A673 (cell line): Measurements from ENCODE around the gene DUSP8. TPM values are rescaled to one million over a fixed set of nuclear protein-coding genes. Genes with fewer than 3 reads are reported as not detected.

Experiments used
- BruUV-seq: library from RNA; stranded (reverse); fragments of 400-500 nt; replicated peaks from 2 replicates; lab custom pipeline; 2021; lab: Mats Ljungman, UMichigan
- CTCF ChIA-PET: fragments of 300-600 bp; sonication (Branson Sonifier 250); formaldehyde crosslinking; loops from one replicate; lab custom pipeline; 2022; ENCODE audit warnings: antibody characterized with exemption; lab: Charles Lee
- POLR2A ChIA-PET: fragments of 300-600 bp; sonication (Branson Sonifier 250); formaldehyde crosslinking; loops from one replicate; lab custom pipeline; 2022; ENCODE audit warnings: antibody characterized with exemption; ENCODE audit not compliant: low non-redundant PET; lab: Charles Lee
- DNase-seq: peaks from one replicate; pipeline ENCODE4 v3.0.0-alpha.2; 2015; ENCODE audit warnings: low spot score
- H3K27ac ChIP-seq: fragments of 200-600 bp; sonication (generic); 2 replicates; pipeline ENCODE4 v1.5.1; 2016; ENCODE audit warnings: mixed run types, low read depth, mild to moderate bottlenecking, mixed read lengths, antibody characterized with exemption, low read length; ENCODE audit not compliant: poor library complexity, severe bottlenecking
- H3K27me3 ChIP-seq: fragments of 200-600 bp; sonication (generic); replicated peaks from 2 replicates; pipeline ENCODE4 v1.6.1; 2017; ENCODE audit warnings: mixed run types, low read depth, mild to moderate bottlenecking, mixed read lengths, antibody characterized with exemption, low read length; ENCODE audit not compliant: insufficient read depth, poor library complexity
- H3K36me3 ChIP-seq: fragments of 200-600 bp; sonication (generic); 2 replicates; pipeline ENCODE4 v1.6.1; 2016; ENCODE audit warnings: mixed run types, mild to moderate bottlenecking, mixed read lengths, antibody characterized with exemption, low read length; ENCODE audit not compliant: insufficient read depth, poor library complexity, severe bottlenecking
- H3K4me1 ChIP-seq: fragments of 200-600 bp; sonication (generic); 2 replicates; pipeline ENCODE4 v1.6.1; 2017; ENCODE audit warnings: mixed run types, mild to moderate bottlenecking, mixed read lengths, antibody characterized with exemption, low read length; ENCODE audit not compliant: insufficient read depth, poor library complexity, severe bottlenecking
- H3K4me3 ChIP-seq: fragments of 200-600 bp; sonication (generic); 2 replicates; pipeline ENCODE4 v1.5.1; 2016; ENCODE audit warnings: low read depth, mixed run types, mild to moderate bottlenecking, mixed read lengths, low read length; ENCODE audit not compliant: poor library complexity, severe bottlenecking
- H3K9me3 ChIP-seq: fragments of 200-600 bp; sonication (generic); 2 replicates; pipeline ENCODE4 v1.6.1; 2016; ENCODE audit warnings: mixed run types, low read depth, mild to moderate bottlenecking, mixed read lengths, antibody characterized with exemption, low read length; ENCODE audit not compliant: poor library complexity, severe bottlenecking
- EZH2 ChIP-seq: fragments of 200-600 bp; sonication (generic); IDR thresholded peaks from 2 replicates; pipeline ENCODE4 v1.6.1; 2017; ENCODE audit warnings: borderline replicate concordance, low read depth, mild to moderate bottlenecking, mixed read lengths, antibody characterized with exemption, low read length; ENCODE audit not compliant: poor library complexity, severe bottlenecking
- intact Hi-C: fragments of 100-400 bp; cut with micrococcal nuclease; formaldehyde crosslinking; loops from one replicate; pipeline ENCODE4 v1.10.0; 2022; ENCODE audit not compliant: unreplicated experiment
- total RNA-seq: library from RNA; stranded (reverse); gene quantifications from 2 replicates; pipeline ENCODE4 v1.2.3, GENCODE V29; 2021
- TF ChIP-seq, protein P1 (sequence below): fragments of 300-800, 200-600 bp; sonication (generic); conservative IDR thresholded peaks from 2 replicates; pipeline ENCODE4 v1.5.1; 2017; ENCODE audit warnings: low read depth, mild to moderate bottlenecking, antibody characterized with exemption, low read length, moderate library complexity, mixed read lengths

DUSP8 gene
- total RNA-seq, 1 experiment from 2014 or later, result 1.9 TPM

DNA sequence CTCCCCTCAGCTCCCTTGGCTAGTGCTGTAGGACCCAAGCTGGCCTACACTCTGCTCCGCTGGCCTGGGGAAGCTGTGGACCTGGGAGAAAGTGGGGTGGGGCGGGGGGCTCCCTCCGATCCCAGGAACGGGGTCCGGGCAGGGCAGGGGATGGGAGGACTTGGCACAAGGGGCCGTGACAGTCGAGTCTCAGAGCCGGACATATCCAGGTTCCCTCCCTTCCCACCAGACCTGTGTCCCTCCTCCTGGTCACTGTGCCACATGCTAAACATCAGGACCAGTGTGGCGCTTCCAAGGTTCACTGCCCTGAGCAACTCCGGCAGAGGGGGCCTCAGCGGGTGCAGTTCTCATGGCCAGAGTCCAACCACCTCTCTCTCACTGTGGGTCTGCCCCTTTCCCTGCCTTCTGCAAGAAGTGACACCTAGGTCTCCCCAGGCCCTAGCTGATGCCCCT lies 2.0 kb downstream of the DUSP8 start:
- Histone ChIP-seq H3K4me1 (peaks cover 6% of the 10 kb centered on the region), H3K9me3 (no peaks in the 10 kb centered on the region), H3K4me3 (no peak overlapping the region), H3K27ac (no peak overlapping the region), H3K36me3 (no peaks in the 10 kb centered on the region), H3K27me3 (peaks cover 23% of the 10 kb centered on the region)
- no peak for DNase-seq
- intact Hi-C loops, result no loop called here
- ChIA-PET POLR2A (no interaction called here), CTCF (no interaction called here)
- TF ChIP-seq EZH2, result no peak
- TF ChIP-seq, protein P1, sequence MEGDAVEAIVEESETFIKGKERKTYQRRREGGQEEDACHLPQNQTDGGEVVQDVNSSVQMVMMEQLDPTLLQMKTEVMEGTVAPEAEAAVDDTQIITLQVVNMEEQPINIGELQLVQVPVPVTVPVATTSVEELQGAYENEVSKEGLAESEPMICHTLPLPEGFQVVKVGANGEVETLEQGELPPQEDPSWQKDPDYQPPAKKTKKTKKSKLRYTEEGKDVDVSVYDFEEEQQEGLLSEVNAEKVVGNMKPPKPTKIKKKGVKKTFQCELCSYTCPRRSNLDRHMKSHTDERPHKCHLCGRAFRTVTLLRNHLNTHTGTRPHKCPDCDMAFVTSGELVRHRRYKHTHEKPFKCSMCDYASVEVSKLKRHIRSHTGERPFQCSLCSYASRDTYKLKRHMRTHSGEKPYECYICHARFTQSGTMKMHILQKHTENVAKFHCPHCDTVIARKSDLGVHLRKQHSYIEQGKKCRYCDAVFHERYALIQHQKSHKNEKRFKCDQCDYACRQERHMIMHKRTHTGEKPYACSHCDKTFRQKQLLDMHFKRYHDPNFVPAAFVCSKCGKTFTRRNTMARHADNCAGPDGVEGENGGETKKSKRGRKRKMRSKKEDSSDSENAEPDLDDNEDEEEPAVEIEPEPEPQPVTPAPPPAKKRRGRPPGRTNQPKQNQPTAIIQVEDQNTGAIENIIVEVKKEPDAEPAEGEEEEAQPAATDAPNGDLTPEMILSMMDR, result no peak
- no TSS peak for BruUV-seq

GRCh38 chr11:1569251-1569780 lies 2.8 kb downstream of the DUSP8 start:
- ChIA-PET CTCF (no interaction called here), POLR2A (no interaction called here)
- Histone ChIP-seq H3K27me3 (peaks cover 20% of the 10 kb centered on the region), H3K27ac (no peak overlapping the region), H3K4me1 (peaks cover 3% of the 10 kb centered on the region), H3K9me3 (no peaks in the 10 kb centered on the region), H3K4me3 (no peak overlapping the region), H3K36me3 (no peaks in the 10 kb centered on the region)
- DNase-seq, result no peak
- no TSS peak for BruUV-seq
- intact Hi-C loops, result no loop called here
- TF ChIP-seq, protein P1, result no peak
- no peak for TF ChIP-seq EZH2

DNA sequence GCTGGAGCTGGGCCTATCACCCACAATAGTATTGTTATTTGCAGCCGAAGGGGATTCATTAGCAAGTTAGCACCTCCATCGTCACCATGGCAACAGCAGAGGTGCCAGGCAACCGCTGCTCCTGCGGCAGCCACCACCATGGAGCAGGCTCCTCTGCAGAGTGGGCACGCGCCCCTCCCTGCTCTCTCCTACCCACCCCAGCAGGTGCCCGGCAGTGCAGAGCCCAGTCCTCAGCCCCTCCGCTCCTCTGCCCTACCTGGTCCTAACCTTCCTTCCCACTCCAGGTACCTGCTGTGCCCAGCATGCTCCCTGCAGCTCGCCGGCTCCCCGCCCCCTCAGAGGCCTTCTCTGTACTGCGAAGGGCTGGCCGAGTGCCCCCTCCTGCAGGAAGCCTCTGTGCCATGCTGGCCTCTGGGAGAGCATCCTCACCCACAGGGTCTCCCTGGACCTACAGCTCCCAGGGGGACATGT lies 3.6 kb downstream of the DUSP8 start:
- no peaks in the 10 kb centered on the region for H3K9me3 ChIP-seq
- TF ChIP-seq, protein P1, result no peak
- no peak for TF ChIP-seq EZH2
- H3K4me3 ChIP-seq, result no peak overlapping the region
- ChIA-PET CTCF (interaction anchor here (0.6 kb wide), 1 partner anchor 27 kb away, joined by 5 read pairs; no protein-coding TSS in a partner anchor), POLR2A (no interaction called here)
- no peaks in the 10 kb centered on the region for H3K4me1 ChIP-seq
- DNase-seq, result no peak
- no TSS peak for BruUV-seq
- no peaks in the 10 kb centered on the region for H3K36me3 ChIP-seq
- intact Hi-C loops, result no loop called here
- H3K27ac ChIP-seq, result no peak overlapping the region
- peaks cover 12% of the 10 kb centered on the region for H3K27me3 ChIP-seq
